ENCODE data around the gene GRIK3.

- TF ChIP-seq, protein P1, sequence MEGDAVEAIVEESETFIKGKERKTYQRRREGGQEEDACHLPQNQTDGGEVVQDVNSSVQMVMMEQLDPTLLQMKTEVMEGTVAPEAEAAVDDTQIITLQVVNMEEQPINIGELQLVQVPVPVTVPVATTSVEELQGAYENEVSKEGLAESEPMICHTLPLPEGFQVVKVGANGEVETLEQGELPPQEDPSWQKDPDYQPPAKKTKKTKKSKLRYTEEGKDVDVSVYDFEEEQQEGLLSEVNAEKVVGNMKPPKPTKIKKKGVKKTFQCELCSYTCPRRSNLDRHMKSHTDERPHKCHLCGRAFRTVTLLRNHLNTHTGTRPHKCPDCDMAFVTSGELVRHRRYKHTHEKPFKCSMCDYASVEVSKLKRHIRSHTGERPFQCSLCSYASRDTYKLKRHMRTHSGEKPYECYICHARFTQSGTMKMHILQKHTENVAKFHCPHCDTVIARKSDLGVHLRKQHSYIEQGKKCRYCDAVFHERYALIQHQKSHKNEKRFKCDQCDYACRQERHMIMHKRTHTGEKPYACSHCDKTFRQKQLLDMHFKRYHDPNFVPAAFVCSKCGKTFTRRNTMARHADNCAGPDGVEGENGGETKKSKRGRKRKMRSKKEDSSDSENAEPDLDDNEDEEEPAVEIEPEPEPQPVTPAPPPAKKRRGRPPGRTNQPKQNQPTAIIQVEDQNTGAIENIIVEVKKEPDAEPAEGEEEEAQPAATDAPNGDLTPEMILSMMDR (conservative IDR thresholded peaks at IDR 0.05; ENCODE audit: low read depth, low read length) = no peak
- no peak for TF ChIP-seq EZH2 (IDR thresholded peaks at IDR 0.05; ENCODE audit: low read length, unreplicated experiment)
Measured at GRCh38 chr1:36934061-36934460, 100.3 kb downstream of the GRIK3 start.
